Activated naive CD4-positive, alpha-beta T cell treated with anti-CD3 and anti-CD28 coated beads, Interleukin-2, amount 10 ng/mL, durations not matched to agents 7 days and 5 days (primary cell): ENCODE results near the gene OTOR.
A peak's percentile ranks its signal among the peaks of the same experiment; 100 is the strongest.

ENCODE experiments used
- CTCF ChIA-PET: fragments of 350-600 bp; sonication (Branson Sonifier 250); formaldehyde crosslinking; loops from one replicate; lab custom pipeline; 2021; ENCODE audit warnings: antibody characterized with exemption; lab: Charles Lee
- DNase-seq: peaks from one replicate; pipeline ENCODE4 v3.0.0-alpha.2; 2020
- H3K27ac Mint-ChIP-seq: one replicate; pipeline ENCODE4 v1.8.0; 2021; ENCODE audit warnings: mild to moderate bottlenecking, moderate library complexity, mixed read lengths
- H3K27me3 Mint-ChIP-seq: one replicate; pipeline ENCODE4 v1.8.0; 2021; ENCODE audit warnings: mild to moderate bottlenecking, mixed read lengths
- H3K36me3 Mint-ChIP-seq: one replicate; pipeline ENCODE4 v1.8.0; 2021; ENCODE audit warnings: mixed read lengths
- H3K4me1 Mint-ChIP-seq: one replicate; pipeline ENCODE4 v1.8.0; 2021; ENCODE audit warnings: mixed read lengths
- H3K4me3 Mint-ChIP-seq: one replicate; pipeline ENCODE4 v1.8.0; 2021; ENCODE audit warnings: mild to moderate bottlenecking, moderate library complexity, mixed read lengths
- H3K9me3 Mint-ChIP-seq: one replicate; pipeline ENCODE4 v1.8.0; 2021; ENCODE audit warnings: mixed read lengths

The OTOR gene

DNA sequence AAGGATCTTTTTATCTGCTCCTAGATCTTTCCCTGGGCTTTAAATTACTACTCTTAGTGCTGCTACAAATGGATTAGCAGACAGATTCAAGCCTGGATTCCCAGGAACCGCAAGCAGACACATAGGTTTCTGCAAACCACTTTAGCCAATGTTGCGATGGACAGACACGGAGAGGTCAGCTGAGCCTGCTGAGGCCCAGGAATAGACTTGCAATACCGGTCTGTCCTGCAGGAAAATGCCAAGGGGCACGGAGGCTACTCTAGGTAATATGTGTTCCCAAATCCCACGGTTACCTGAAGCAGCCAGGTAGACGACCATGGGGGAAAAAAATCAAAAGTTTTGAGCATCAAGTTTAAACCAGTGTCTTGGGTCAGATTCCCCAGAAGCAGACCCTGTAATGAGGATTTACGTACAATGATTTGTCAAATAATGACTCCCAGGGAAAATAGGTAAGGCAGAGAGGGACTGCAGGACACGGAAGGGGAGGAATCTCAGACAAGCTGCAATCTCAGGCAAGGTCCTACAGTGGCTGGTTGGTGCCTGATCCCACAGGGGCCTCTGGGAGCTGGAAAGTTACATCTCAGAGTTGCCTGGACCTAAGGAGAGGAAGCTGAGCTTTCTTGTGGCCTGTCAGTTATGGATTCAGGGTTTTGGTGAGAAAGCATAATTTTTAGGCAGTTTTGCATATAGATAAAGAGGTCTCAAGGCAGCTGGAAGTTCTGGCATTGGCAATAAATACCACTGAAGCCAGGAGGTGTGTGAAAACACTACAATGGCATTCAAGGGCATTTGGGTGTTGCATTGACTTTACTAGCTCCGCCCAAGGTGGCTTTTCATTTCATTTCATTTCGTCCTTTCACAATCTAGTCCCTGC is 12.5 kb downstream of the OTOR start:
- Mint-ChIP-seq H3K27me3 (peaks cover 16% of the 10 kb centered on the region), H3K4me3 (no peak overlapping the region), H3K9me3 (peaks cover 1% of the 10 kb centered on the region), H3K36me3 (no peaks in the 10 kb centered on the region), H3K4me1 (no peaks in the 10 kb centered on the region), H3K27ac (no peak overlapping the region)
- no peak for DNase-seq
- CTCF ChIA-PET: interaction anchor here (0.6 to 2.2 kb wide), 11 partner anchors 10 to 1052 kb away, joined by 3 to 11 read pairs (median 3); no protein-coding TSS in a partner anchor

DNA sequence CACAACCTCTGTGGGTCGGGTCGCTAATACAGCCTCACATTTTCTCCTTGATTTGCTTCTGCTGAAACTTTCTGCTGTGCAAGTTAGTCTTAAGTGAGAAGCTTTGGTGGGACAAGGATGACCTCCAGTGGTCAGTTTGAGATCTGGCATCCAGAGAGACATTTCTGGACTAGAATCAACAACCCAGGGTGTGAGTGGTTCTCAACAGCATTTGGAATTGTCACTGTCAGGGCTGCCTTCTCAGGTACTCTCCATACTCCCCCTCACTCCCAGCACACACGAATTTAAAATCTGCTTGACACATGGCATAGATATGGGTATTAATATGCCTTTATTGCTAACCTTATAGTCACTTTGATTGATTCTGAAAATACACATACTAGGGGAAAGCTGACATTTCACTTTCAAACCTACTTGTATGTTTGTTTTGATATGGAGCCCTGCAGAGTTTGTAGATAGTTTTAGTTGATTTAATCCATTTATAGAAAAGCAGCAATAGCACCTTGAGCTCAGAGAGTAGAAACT is 13.2 kb downstream of the OTOR start:
- Mint-ChIP-seq H3K4me3 (no peak overlapping the region), H3K27ac (no peak overlapping the region), H3K36me3 (no peaks in the 10 kb centered on the region), H3K27me3 (peaks cover 20% of the 10 kb centered on the region), H3K4me1 (no peaks in the 10 kb centered on the region), H3K9me3 (peaks cover 1% of the 10 kb centered on the region)
- CTCF ChIA-PET: interaction anchor here (0.6 to 2.2 kb wide), 17 partner anchors 10 to 1054 kb away, joined by 3 to 11 read pairs (median 3); partner anchors contain the start of gene OTOR
- peak; percentile 64 for DNase-seq

- CTCF ChIA-PET: no interaction called here
- H3K36me3 Mint-ChIP-seq: no peaks in the 10 kb centered on the region
- H3K9me3 Mint-ChIP-seq: no peaks in the 10 kb centered on the region
- DNase-seq: no peak
- no peak overlapping the region for H3K4me3 Mint-ChIP-seq
- H3K27ac Mint-ChIP-seq: no peak overlapping the region
- H3K27me3 Mint-ChIP-seq: peaks cover 24% of the 10 kb centered on the region
- no peaks in the 10 kb centered on the region for H3K4me1 Mint-ChIP-seq
Observed at GRCh38 chr20:16764560-16764959, 16.4 kb downstream of the OTOR start.

DNA sequence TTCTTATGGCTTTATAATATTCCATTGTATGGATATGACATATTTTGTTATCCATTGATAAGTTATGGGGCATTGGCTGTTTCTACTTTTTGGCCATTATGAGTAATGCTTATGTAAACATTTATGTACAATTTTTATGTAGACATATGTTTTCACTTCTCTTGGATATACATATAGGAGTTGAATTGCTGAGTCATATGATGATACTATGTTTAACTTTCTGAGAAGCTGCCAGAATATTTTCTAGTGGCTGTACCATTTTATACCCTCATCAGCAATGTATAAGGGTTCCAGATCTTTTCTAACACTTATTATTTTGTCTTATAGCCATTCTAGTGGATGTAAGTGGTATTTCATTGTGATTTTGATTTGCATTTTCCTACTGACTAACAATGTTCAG is 23.1 kb downstream of the OTOR start:
- H3K27ac Mint-ChIP-seq: no peak overlapping the region
- no peaks in the 10 kb centered on the region for H3K4me1 Mint-ChIP-seq
- H3K9me3 Mint-ChIP-seq: no peaks in the 10 kb centered on the region
- CTCF ChIA-PET: no interaction called here
- DNase-seq: no peak
- H3K4me3 Mint-ChIP-seq: no peak overlapping the region
- no peaks in the 10 kb centered on the region for H3K36me3 Mint-ChIP-seq
- peaks cover 10% of the 10 kb centered on the region for H3K27me3 Mint-ChIP-seq

GRCh38 chr20:16775961-16776360 is 27.8 kb downstream of the OTOR start:
- Mint-ChIP-seq H3K4me1 (no peaks in the 10 kb centered on the region), H3K27me3 (peaks cover 6% of the 10 kb centered on the region), H3K9me3 (no peaks in the 10 kb centered on the region), H3K4me3 (no peak overlapping the region), H3K36me3 (no peaks in the 10 kb centered on the region), H3K27ac (no peak overlapping the region)
- CTCF ChIA-PET: no interaction called here
- DNase-seq: no peak

DNA sequence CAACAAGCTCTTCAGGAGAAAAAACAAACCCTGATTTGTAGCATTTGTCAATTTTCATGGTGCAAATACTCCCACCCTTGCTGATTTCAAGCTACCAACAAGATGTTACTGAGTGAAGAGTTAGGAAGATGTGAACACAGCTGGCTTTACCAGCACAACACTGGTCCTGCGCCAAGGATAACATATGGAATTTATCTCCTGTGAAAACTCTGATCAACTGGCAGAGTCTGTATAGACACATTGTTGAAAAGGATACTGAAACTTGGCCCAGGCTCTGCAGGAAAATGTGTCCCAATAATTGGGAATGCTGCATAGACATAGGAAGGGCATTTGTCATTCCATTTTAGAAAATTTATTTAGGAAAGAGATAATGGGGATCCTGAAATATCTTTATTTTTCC is 29.0 kb downstream of the OTOR start:
- H3K27ac Mint-ChIP-seq: no peak overlapping the region
- no peaks in the 10 kb centered on the region for H3K9me3 Mint-ChIP-seq
- CTCF ChIA-PET: no interaction called here
- no peaks in the 10 kb centered on the region for H3K4me1 Mint-ChIP-seq
- DNase-seq: no peak
- H3K4me3 Mint-ChIP-seq: no peak overlapping the region
- H3K27me3 Mint-ChIP-seq: peaks cover 6% of the 10 kb centered on the region
- no peaks in the 10 kb centered on the region for H3K36me3 Mint-ChIP-seq

DNA sequence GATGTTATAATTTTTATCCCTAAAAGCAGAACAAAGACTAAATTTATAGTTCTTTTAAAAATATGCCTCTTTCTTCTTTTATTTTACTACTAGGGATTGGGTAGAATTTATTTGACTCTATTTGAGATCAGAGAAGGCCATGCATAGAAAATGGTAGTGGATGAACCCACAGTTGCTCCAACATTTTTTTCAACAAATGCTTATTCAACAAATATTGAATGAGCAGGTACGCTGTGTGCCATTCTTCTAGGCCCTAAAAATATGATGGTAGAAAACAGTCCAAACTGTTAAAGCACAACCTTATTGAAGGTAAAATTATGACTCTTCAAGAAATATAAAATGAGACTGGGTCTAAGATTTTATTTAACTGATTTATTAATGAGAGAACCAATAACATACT is 30.0 kb downstream of the OTOR start:
- Mint-ChIP-seq H3K4me3 (no peak overlapping the region), H3K27me3 (peaks cover 6% of the 10 kb centered on the region), H3K4me1 (no peaks in the 10 kb centered on the region), H3K27ac (no peak overlapping the region), H3K36me3 (no peaks in the 10 kb centered on the region), H3K9me3 (no peaks in the 10 kb centered on the region)
- no peak for DNase-seq
- CTCF ChIA-PET: no interaction called here

DNA sequence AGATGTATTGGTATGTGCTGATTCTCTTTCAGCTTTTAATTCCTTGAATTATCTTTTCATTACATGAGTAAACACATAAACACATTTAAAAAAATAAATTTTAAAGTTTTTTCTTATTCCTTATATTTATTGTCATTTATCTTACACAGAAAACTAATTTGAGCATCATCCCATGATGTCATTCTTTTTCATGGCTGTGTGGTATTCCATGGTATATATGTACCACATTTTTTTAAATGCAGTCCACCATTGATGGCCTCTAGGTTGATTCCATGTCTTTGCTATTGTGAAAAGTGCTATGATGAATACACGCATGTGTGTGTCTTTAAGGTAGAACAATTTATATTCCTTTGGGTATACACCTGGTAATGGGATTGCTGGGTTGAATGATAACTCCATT is 33.3 kb downstream of the OTOR start:
- H3K9me3 Mint-ChIP-seq: no peaks in the 10 kb centered on the region
- no peaks in the 10 kb centered on the region for H3K27me3 Mint-ChIP-seq
- no peak for DNase-seq
- H3K4me3 Mint-ChIP-seq: no peak overlapping the region
- CTCF ChIA-PET: no interaction called here
- H3K36me3 Mint-ChIP-seq: no peaks in the 10 kb centered on the region
- no peaks in the 10 kb centered on the region for H3K4me1 Mint-ChIP-seq
- no peak overlapping the region for H3K27ac Mint-ChIP-seq

GRCh38 chr20:16785226-16785625 is 37.1 kb downstream of the OTOR start:
- Mint-ChIP-seq H3K4me3 (no peak overlapping the region), H3K9me3 (no peaks in the 10 kb centered on the region), H3K4me1 (no peaks in the 10 kb centered on the region), H3K36me3 (no peaks in the 10 kb centered on the region), H3K27ac (no peak overlapping the region), H3K27me3 (no peaks in the 10 kb centered on the region)
- CTCF ChIA-PET: no interaction called here
- no peak for DNase-seq
